Osteocyte (in vitro differentiated cells): ENCODE data around the gene PAPOLA. TPM values are rescaled to one million over a fixed set of nuclear protein-coding genes. Genes with fewer than 3 reads are reported as not detected.

ENCODE experiments used
- DNase-seq: peaks from one replicate; pipeline ENCODE4 v3.0.0; 2021; ENCODE audit warnings: mixed read lengths; ENCODE audit not compliant: unreplicated experiment; ENCODE audit errors: extremely low spot score
- H3K27ac Mint-ChIP-seq: one replicate; pipeline ENCODE4 v1.8.0; 2021; ENCODE audit warnings: mild to moderate bottlenecking, mixed read lengths; ENCODE audit not compliant: unreplicated experiment
- H3K27me3 Mint-ChIP-seq: one replicate; pipeline ENCODE4 v1.8.0; 2021; ENCODE audit warnings: mixed read lengths; ENCODE audit not compliant: unreplicated experiment
- H3K36me3 Mint-ChIP-seq: one replicate; pipeline ENCODE4 v1.8.0; 2021; ENCODE audit warnings: mixed read lengths; ENCODE audit not compliant: unreplicated experiment
- H3K4me1 Mint-ChIP-seq: one replicate; pipeline ENCODE4 v1.8.0; 2021; ENCODE audit warnings: mixed read lengths; ENCODE audit not compliant: unreplicated experiment
- H3K4me3 Mint-ChIP-seq: one replicate; pipeline ENCODE4 v1.8.0; 2021; ENCODE audit warnings: mild to moderate bottlenecking, moderate library complexity, mixed read lengths; ENCODE audit not compliant: unreplicated experiment
- H3K9me3 Mint-ChIP-seq: one replicate; pipeline ENCODE4 v1.8.0; 2021; ENCODE audit warnings: mixed read lengths; ENCODE audit not compliant: unreplicated experiment
- CTCF ChIP-seq: fragments of 200-600 bp; sonication (generic); IDR thresholded peaks from 2 replicates; pipeline ENCODE4 v1.5.0; 2021; ENCODE audit warnings: antibody characterized with exemption, mild to moderate bottlenecking, moderate library complexity
- total RNA-seq: library from RNA; stranded (reverse); gene quantifications from 2 replicates; pipeline ENCODE4 v1.2.1, GENCODE V29; 2021

Gene PAPOLA
- total RNA-seq, 1 donor from 2014 or later: 143 TPM

DNA sequence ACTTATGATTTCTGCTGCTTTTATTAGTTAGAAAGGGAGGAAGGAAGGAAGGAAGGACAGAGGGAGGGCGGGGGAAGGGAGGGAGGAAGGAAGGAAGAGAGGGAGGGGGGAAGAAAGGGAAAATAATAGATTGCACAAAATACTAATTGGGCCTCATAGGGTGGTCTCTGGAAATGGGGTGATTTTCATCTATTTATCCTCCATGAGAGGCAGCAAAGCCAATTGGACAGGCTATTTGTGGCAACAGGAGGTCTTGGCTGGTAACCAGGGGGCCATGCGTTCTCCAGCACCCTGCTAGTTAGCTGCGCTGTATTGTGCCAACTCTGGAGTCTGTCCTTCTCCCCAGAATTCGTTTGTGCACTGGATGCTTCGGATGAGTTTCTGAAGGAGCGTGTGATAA is 24.1 kb upstream of the PAPOLA start:
- no peaks in the 10 kb centered on the region for H3K4me1 Mint-ChIP-seq
- DNase-seq: no peak

DNA sequence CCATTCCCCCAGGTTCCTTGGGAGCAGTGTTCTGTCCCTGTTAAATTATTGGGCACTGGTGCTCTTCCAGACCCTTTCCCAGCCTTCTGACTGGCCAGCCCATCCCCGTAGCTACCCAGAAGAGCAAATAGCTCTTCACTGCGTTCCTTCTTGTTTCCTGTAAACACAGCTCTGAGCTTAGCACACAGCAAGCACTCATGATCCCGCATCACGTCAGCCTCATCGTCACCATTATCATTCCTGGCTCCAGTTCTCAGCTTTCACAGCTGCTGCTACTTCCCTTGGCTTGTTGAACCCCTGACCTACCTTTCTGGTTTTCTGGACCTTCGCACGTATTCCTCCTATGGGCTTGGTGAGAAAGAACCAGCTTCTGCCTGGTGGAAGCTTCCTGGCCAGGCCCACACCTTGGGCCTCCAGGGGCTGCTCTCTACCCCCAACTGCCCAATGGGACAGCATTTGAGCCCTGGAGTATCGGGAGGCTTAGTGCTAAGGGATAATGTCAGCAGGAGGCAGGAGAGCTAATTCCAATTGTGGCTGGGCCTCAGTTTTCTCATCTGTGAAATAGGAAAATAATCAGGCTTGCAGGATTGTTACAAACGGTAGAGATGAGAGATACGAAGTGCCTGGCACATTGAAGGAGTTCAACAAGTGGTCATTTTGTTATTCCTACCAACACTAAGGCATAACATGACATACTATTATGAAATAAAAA is 22.6 kb upstream of the PAPOLA start:
- Mint-ChIP-seq H3K36me3 (no peaks in the 10 kb centered on the region), H3K4me3 (no peak overlapping the region), H3K9me3 (no peaks in the 10 kb centered on the region), H3K27ac (no peak overlapping the region), H3K27me3 (peaks cover 26% of the 10 kb centered on the region), H3K4me1 (no peaks in the 10 kb centered on the region)
- TF ChIP-seq CTCF: no peak
- no peak for DNase-seq

More for the DNA sequence above, 24.1 kb upstream of the PAPOLA start:
- no peak overlapping the region for H3K4me3 Mint-ChIP-seq
- H3K27ac Mint-ChIP-seq: no peak overlapping the region
- no peaks in the 10 kb centered on the region for H3K36me3 Mint-ChIP-seq
- H3K27me3 Mint-ChIP-seq: peaks cover 20% of the 10 kb centered on the region
- H3K9me3 Mint-ChIP-seq: no peaks in the 10 kb centered on the region
- TF ChIP-seq CTCF: no peak

DNA sequence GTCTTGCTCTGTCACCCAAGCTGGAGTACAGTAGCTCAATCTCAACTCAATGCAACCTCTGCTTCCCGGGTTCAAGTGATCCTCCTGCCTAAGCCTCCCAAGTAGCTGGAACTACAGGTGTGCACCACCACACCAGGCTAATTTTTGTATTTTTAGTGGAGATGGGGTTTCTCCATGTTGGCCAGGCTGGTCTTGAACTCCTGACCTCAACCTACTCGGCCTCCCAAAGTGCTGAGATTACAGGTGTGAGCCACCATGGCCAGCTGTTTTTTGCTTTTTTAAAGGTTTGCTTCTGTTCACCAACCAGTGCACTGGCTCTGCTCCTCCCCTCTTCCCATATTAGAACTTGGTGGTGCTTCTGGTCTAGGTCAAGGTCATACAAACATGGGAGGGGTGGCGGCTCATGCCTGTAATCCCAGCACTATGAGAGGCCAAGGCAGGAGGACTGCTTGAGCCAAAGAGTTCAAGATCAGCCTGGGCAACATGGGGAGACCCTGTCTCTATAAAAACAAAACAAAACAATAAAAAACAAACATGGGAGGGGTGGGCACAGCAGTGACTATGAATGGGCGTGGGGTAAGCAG is 20.4 kb upstream of the PAPOLA start:
- peaks cover 27% of the 10 kb centered on the region for H3K27me3 Mint-ChIP-seq
- no peaks in the 10 kb centered on the region for H3K4me1 Mint-ChIP-seq
- no peaks in the 10 kb centered on the region for H3K9me3 Mint-ChIP-seq
- H3K36me3 Mint-ChIP-seq: no peaks in the 10 kb centered on the region
- no peak for TF ChIP-seq CTCF
- no peak overlapping the region for H3K4me3 Mint-ChIP-seq
- H3K27ac Mint-ChIP-seq: no peak overlapping the region
- DNase-seq: no peak

DNA sequence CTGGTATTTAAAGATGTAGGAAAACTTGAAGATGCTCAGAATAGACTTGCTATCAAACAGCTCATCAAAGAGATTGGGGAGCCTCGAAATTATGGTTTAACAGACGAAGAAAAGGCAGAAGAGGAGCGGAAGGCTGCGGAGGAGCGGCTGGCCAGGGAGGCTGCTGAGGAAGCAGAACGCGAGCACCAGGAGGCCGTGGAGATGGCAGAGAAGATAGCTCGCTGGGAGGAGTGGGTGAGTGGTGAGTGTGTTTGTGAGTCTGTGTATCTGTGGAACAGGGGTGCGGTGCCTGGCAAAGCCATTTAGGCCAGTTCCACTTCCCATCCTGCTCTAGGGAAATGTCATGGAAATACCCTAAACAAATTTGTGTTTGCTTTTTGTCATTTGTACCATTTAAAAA is 19.2 kb upstream of the PAPOLA start:
- Mint-ChIP-seq H3K27me3 (peaks cover 18% of the 10 kb centered on the region), H3K27ac (no peak overlapping the region), H3K9me3 (no peaks in the 10 kb centered on the region), H3K4me1 (no peaks in the 10 kb centered on the region), H3K36me3 (no peaks in the 10 kb centered on the region), H3K4me3 (no peak overlapping the region)
- TF ChIP-seq CTCF: no peak
- DNase-seq: no peak

DNA sequence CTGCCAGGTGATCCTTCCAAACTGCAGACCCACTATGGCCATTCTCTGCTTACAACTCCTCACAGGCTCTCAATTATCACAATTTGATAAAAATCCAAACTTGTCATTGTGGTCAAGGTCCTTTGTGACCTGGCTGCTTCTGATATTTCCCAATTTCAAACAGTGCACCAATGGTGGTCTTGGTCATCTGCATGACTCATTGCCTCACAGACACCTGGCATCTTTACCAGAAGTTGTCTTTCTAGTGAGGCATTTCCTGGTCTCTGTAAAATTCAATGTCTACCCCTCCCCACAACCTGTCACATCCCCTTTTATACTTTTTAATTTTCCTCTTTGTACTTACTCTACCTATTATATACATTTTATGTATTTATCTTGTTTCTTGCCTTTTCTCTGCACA is 17.8 kb upstream of the PAPOLA start:
- Mint-ChIP-seq H3K4me1 (no peaks in the 10 kb centered on the region), H3K27ac (no peak overlapping the region), H3K36me3 (no peaks in the 10 kb centered on the region), H3K9me3 (no peaks in the 10 kb centered on the region), H3K27me3 (peaks cover 23% of the 10 kb centered on the region), H3K4me3 (no peak overlapping the region)
- no peak for TF ChIP-seq CTCF
- DNase-seq: no peak
